WTC11 (cell line): Measurements from ENCODE around the gene SYNE4. TPM values are rescaled to one million over a fixed set of nuclear protein-coding genes. Genes with fewer than 3 reads are reported as not detected.
"Not testable (repeated sequence)": the region's sequence is repeated elsewhere in the genome, so short reads cannot be mapped to it uniquely, and the experiment has no call there.

Experiments
- ATAC-seq: fragments of 200-7000 bp; cut with Tn5 transposase; 2 replicates; pipeline ENCODE4 v1.10.0; 2021; ENCODE audit warnings: mild to moderate bottlenecking, moderate library complexity
- CTCF ChIA-PET: fragments of 300-600 bp; sonication (Branson Sonifier 250); formaldehyde crosslinking; loops from one replicate; lab custom pipeline; 2021; ENCODE audit warnings: antibody characterized with exemption; lab: Charles Lee
- POLR2A ChIA-PET: fragments of 350-600 bp; sonication (Branson Sonifier 250); formaldehyde crosslinking; loops from one replicate; lab custom pipeline; 2021; ENCODE audit warnings: antibody characterized with exemption; lab: Charles Lee
- DNase-seq: peaks from one replicate; pipeline ENCODE4 v3.0.0; 2021; ENCODE audit warnings: low spot score
- H3K27ac Mint-ChIP-seq: 2 replicates; pipeline ENCODE4 v1.8.0; 2021; ENCODE audit warnings: mixed read lengths
- H3K27me3 Mint-ChIP-seq: 2 replicates; pipeline ENCODE4 v1.8.0; 2021; ENCODE audit warnings: low read depth, mild to moderate bottlenecking, moderate library complexity, mixed read lengths
- H3K36me3 Mint-ChIP-seq: 2 replicates; pipeline ENCODE4 v1.8.0; 2021; ENCODE audit warnings: mixed read lengths
- H3K4me1 Mint-ChIP-seq: 2 replicates; pipeline ENCODE4 v1.8.0; 2022; ENCODE audit warnings: mixed read lengths
- H3K4me3 Mint-ChIP-seq: 2 replicates; pipeline ENCODE4 v1.8.0; 2021; ENCODE audit warnings: mild to moderate bottlenecking, moderate library complexity, mixed read lengths
- H3K9me3 Mint-ChIP-seq: 2 replicates; pipeline ENCODE4 v1.8.0; 2021; ENCODE audit warnings: mixed read lengths
- CTCF ChIP-seq: fragments of 200-600 bp; IDR thresholded peaks from 2 replicates; pipeline ENCODE4 v1.8.0; 2022; ENCODE audit warnings: antibody characterized with exemption
- E2F4 ChIP-seq: sonication (generic); formaldehyde crosslinking; IDR thresholded peaks from 2 replicates; pipeline ENCODE4 v1.8.1; 2022; ENCODE audit warnings: low read depth, mild to moderate bottlenecking, moderate library complexity, missing genetic modification reagents, borderline replicate concordance
- ETV6 ChIP-seq: sonication (generic); formaldehyde crosslinking; IDR thresholded peaks from 2 replicates; pipeline ENCODE4 v1.8.1; 2022; ENCODE audit warnings: mild to moderate bottlenecking, missing genetic modification reagents
- FOXJ3 ChIP-seq: sonication (generic); formaldehyde crosslinking; IDR thresholded peaks from 2 replicates; pipeline ENCODE4 v1.9.0; 2021; ENCODE audit warnings: missing genetic modification reagents, mild to moderate bottlenecking, borderline replicate concordance
- GRHL2 ChIP-seq: fragments of 250-450 bp; sonication (Bioruptor Pico); IDR thresholded peaks from 2 replicates; pipeline ENCODE4 v1.8.0; 2022; ENCODE audit warnings: mild to moderate bottlenecking, moderate library complexity; ENCODE audit not compliant: insufficient replicate concordance, severe bottlenecking
- OVOL2 ChIP-seq: fragments of 250-450 bp; sonication (Bioruptor Pico); IDR thresholded peaks from 2 replicates; pipeline ENCODE4 v1.9.0; 2021; ENCODE audit warnings: mild to moderate bottlenecking, borderline replicate concordance
- SMAD3 ChIP-seq: sonication (generic); formaldehyde crosslinking; IDR thresholded peaks from 2 replicates; pipeline ENCODE4 v1.8.0; 2022; ENCODE audit warnings: missing genetic modification reagents, mild to moderate bottlenecking, borderline replicate concordance
- SMAD4 ChIP-seq: sonication (generic); formaldehyde crosslinking; IDR thresholded peaks from 2 replicates; pipeline ENCODE4 v1.8.0; 2022; ENCODE audit warnings: mild to moderate bottlenecking, missing genetic modification reagents
- SP1 ChIP-seq: sonication (generic); formaldehyde crosslinking; conservative IDR thresholded peaks from 2 replicates; pipeline ENCODE4 v1.8.1; 2022; ENCODE audit warnings: missing genetic modification reagents
- TEAD1 ChIP-seq: sonication (generic); formaldehyde crosslinking; IDR thresholded peaks from 2 replicates; pipeline ENCODE4 v1.8.0; 2022; ENCODE audit warnings: mild to moderate bottlenecking, missing genetic modification reagents
- USF1 ChIP-seq: sonication (generic); formaldehyde crosslinking; IDR thresholded peaks from 2 replicates; pipeline ENCODE4 v1.8.0; 2022; ENCODE audit warnings: mild to moderate bottlenecking, missing genetic modification reagents
- ZBTB21 ChIP-seq: sonication (generic); formaldehyde crosslinking; IDR thresholded peaks from 2 replicates; pipeline ENCODE4 v1.8.1; 2023; ENCODE audit warnings: mild to moderate bottlenecking, missing genetic modification reagents, borderline replicate concordance
- ZMAT4 ChIP-seq: fragments of 250-450 bp; sonication (Bioruptor Pico); IDR thresholded peaks from 2 replicates; pipeline ENCODE4 v1.9.0; 2021; ENCODE audit warnings: mild to moderate bottlenecking
- ZNF232 ChIP-seq: sonication (generic); formaldehyde crosslinking; IDR thresholded peaks from 2 replicates; pipeline ENCODE4 v1.8.0; 2022; ENCODE audit warnings: mild to moderate bottlenecking, missing genetic modification reagents
- ZNF512 ChIP-seq: sonication (generic); formaldehyde crosslinking; IDR thresholded peaks from 2 replicates; pipeline ENCODE4 v1.8.1; 2022; ENCODE audit warnings: missing genetic modification reagents, borderline replicate concordance
- total RNA-seq: library from RNA; stranded (reverse); gene quantifications from 3 replicates; pipeline ENCODE4 v1.2.3, GENCODE V29; 2021
- TF ChIP-seq, protein P1 (sequence below): sonication (generic); formaldehyde crosslinking; IDR thresholded peaks from 2 replicates; pipeline ENCODE4 v1.8.1; 2023; ENCODE audit warnings: mild to moderate bottlenecking, missing genetic modification reagents
- TF ChIP-seq, protein P2 (sequence below): sonication (generic); formaldehyde crosslinking; IDR thresholded peaks from 2 replicates; pipeline ENCODE4 v1.8.1; 2023; ENCODE audit warnings: mild to moderate bottlenecking, missing genetic modification reagents, borderline replicate concordance

Gene SYNE4
- total RNA-seq, 1 experiment from 2014 or later: 17.6 TPM

GRCh38 chr19:35983177-35983576 is 25.4 kb downstream of the SYNE4 start:
- H3K9me3 Mint-ChIP-seq: no peaks in the 10 kb centered on the region
- ChIA-PET POLR2A (no interaction called here), CTCF (interaction anchor here (1.4 kb wide), 1 partner anchor 11 kb away, joined by 3 read pairs; no protein-coding TSS in a partner anchor)
- H3K36me3 Mint-ChIP-seq: no peaks in the 10 kb centered on the region
- ATAC-seq (no peak), DNase-seq (no peak)
- peaks cover 13% of the 10 kb centered on the region for H3K4me1 Mint-ChIP-seq
- no peak overlapping the region for H3K27ac Mint-ChIP-seq
- TF ChIP-seq, protein P1, sequence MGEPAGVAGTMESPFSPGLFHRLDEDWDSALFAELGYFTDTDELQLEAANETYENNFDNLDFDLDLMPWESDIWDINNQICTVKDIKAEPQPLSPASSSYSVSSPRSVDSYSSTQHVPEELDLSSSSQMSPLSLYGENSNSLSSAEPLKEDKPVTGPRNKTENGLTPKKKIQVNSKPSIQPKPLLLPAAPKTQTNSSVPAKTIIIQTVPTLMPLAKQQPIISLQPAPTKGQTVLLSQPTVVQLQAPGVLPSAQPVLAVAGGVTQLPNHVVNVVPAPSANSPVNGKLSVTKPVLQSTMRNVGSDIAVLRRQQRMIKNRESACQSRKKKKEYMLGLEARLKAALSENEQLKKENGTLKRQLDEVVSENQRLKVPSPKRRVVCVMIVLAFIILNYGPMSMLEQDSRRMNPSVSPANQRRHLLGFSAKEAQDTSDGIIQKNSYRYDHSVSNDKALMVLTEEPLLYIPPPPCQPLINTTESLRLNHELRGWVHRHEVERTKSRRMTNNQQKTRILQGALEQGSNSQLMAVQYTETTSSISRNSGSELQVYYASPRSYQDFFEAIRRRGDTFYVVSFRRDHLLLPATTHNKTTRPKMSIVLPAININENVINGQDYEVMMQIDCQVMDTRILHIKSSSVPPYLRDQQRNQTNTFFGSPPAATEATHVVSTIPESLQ (CRISPR knock-in tag): no peak
- TF ChIP-seq ZNF512 (no peak), SP1 (CRISPR knock-in tag) (no peak), SMAD4 (CRISPR knock-in tag) (no peak), ZNF232 (CRISPR knock-in tag) (no peak), TEAD1 (CRISPR knock-in tag) (no peak), E2F4 (CRISPR knock-in tag) (no peak), ZMAT4 (CRISPR knock-in tag) (no peak), GRHL2 (CRISPR knock-in tag) (no peak)
- peaks cover 63% of the 10 kb centered on the region for H3K27me3 Mint-ChIP-seq
- no peak overlapping the region for H3K4me3 Mint-ChIP-seq

DNA sequence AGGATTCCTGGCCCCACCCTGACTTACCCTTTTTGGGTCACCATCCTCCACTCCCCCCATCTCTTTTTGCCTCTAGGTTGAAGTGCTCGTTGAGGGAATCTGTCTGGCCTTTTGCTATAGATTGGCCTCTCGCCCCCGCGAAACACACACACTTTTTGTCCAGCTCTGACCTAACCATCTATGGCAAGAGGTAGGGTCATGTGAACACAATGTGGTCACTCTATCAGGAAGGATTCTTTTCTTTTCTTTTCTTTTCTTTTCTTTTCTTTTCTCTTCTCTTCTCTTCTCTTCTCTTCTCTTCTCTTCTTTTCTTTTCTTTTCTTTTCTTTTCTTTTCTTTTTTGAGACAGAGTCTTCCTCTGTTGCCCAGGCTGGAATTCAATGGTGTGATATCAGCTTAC is 27.6 kb downstream of the SYNE4 start:
- ATAC-seq, DNase-seq, POLR2A ChIA-PET, H3K27ac Mint-ChIP-seq, H3K4me3 Mint-ChIP-seq, H3K36me3 Mint-ChIP-seq, CTCF ChIA-PET, H3K9me3 Mint-ChIP-seq: not testable (repeated sequence)
- Mint-ChIP-seq H3K4me1 (peaks cover 13% of the 10 kb centered on the region), H3K27me3 (peaks cover 46% of the 10 kb centered on the region)

GRCh38 chr19:35978832-35979365 is 29.7 kb downstream of the SYNE4 start:
- H3K4me3 Mint-ChIP-seq: no peak overlapping the region
- DNase-seq (no peak), ATAC-seq (no peak)
- H3K4me1 Mint-ChIP-seq: peaks cover 13% of the 10 kb centered on the region
- TF ChIP-seq SMAD3 (CRISPR knock-in tag) (no peak), CTCF (no peak), USF1 (CRISPR knock-in tag) (no peak), OVOL2 (CRISPR knock-in tag) (no peak), GRHL2 (CRISPR knock-in tag) (no peak), ZBTB21 (no peak), FOXJ3 (CRISPR knock-in tag) (no peak), ETV6 (CRISPR knock-in tag) (no peak)
- TF ChIP-seq, protein P2, sequence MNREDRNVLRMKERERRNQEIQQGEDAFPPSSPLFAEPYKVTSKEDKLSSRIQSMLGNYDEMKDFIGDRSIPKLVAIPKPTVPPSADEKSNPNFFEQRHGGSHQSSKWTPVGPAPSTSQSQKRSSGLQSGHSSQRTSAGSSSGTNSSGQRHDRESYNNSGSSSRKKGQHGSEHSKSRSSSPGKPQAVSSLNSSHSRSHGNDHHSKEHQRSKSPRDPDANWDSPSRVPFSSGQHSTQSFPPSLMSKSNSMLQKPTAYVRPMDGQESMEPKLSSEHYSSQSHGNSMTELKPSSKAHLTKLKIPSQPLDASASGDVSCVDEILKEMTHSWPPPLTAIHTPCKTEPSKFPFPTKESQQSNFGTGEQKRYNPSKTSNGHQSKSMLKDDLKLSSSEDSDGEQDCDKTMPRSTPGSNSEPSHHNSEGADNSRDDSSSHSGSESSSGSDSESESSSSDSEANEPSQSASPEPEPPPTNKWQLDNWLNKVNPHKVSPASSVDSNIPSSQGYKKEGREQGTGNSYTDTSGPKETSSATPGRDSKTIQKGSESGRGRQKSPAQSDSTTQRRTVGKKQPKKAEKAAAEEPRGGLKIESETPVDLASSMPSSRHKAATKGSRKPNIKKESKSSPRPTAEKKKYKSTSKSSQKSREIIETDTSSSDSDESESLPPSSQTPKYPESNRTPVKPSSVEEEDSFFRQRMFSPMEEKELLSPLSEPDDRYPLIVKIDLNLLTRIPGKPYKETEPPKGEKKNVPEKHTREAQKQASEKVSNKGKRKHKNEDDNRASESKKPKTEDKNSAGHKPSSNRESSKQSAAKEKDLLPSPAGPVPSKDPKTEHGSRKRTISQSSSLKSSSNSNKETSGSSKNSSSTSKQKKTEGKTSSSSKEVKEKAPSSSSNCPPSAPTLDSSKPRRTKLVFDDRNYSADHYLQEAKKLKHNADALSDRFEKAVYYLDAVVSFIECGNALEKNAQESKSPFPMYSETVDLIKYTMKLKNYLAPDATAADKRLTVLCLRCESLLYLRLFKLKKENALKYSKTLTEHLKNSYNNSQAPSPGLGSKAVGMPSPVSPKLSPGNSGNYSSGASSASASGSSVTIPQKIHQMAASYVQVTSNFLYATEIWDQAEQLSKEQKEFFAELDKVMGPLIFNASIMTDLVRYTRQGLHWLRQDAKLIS (CRISPR knock-in tag): no peak
- H3K27me3 Mint-ChIP-seq: peaks cover 25% of the 10 kb centered on the region
- POLR2A ChIA-PET: no interaction called here
- no peaks in the 10 kb centered on the region for H3K36me3 Mint-ChIP-seq
- no peaks in the 10 kb centered on the region for H3K9me3 Mint-ChIP-seq
- CTCF ChIA-PET: interaction anchor here (0.8 to 1.8 kb wide), 4 partner anchors 15 to 73 kb away, joined by 3 to 10 read pairs (median 4); partner anchors contain the start of gene ALKBH6
- H3K27ac Mint-ChIP-seq: no peak overlapping the region
